Measurements from ENCODE around the gene ASXL2. TPM values are rescaled to one million over a fixed set of nuclear protein-coding genes. Genes with fewer than 3 reads are reported as not detected.

The ASXL2 gene
- total RNA-seq, 1 donor from 2014 or later: 7.3 TPM

GRCh38 chr2:25797620-25798488 lies 80.4 kb downstream of the ASXL2 start:
- DNase-seq: no peak

GRCh38 chr2:25794544-25795276 lies 83.6 kb downstream of the ASXL2 start:
- peak; percentile 43 for DNase-seq

- DNase-seq: no peak
Measured at GRCh38 chr2:25790074-25790790, 88.1 kb downstream of the ASXL2 start.

- DNase-seq: no peak
Measured at GRCh38 chr2:25788457-25788856, 89.8 kb downstream of the ASXL2 start.

GRCh38 chr2:25787020-25787419 lies 91.3 kb downstream of the ASXL2 start:
- no peak for DNase-seq

GRCh38 chr2:25784404-25784803 lies 93.9 kb downstream of the ASXL2 start:
- DNase-seq: no peak

- DNase-seq: no peak
Measured at GRCh38 chr2:25777077-25777476, 101.2 kb downstream of the ASXL2 start.

- no peak for DNase-seq
Measured at GRCh38 chr2:25772078-25772477, 106.2 kb downstream of the ASXL2 start.

GRCh38 chr2:25763575-25763974 lies 114.7 kb downstream of the ASXL2 start:
- DNase-seq: no peak

GRCh38 chr2:25760297-25760696 lies 118.0 kb downstream of the ASXL2 start:
- no peak for DNase-seq

- no peak for DNase-seq
Measured at GRCh38 chr2:25758348-25758747, 119.9 kb downstream of the ASXL2 start.

- no peak for DNase-seq
Measured at GRCh38 chr2:25757906-25758305, 120.4 kb downstream of the ASXL2 start.

GRCh38 chr2:25756536-25756935 lies 121.8 kb downstream of the ASXL2 start:
- no peak for DNase-seq

- DNase-seq: no peak
Measured at GRCh38 chr2:25749676-25750075, 128.6 kb downstream of the ASXL2 start.

GRCh38 chr2:25744055-25744454 lies 134.2 kb downstream of the ASXL2 start:
- no peak for DNase-seq

GRCh38 chr2:25743132-25743830 lies 135.0 kb downstream of the ASXL2 start:
- no peak for DNase-seq

- no peak for DNase-seq
Measured at GRCh38 chr2:25742501-25742900, 135.8 kb downstream of the ASXL2 start.

- no peak for DNase-seq
Measured at GRCh38 chr2:25740810-25741381, 137.4 kb downstream of the ASXL2 start.

GRCh38 chr2:25738383-25739343 lies 139.6 kb downstream of the ASXL2 start:
- no peak for DNase-seq

- DNase-seq: no peak
Measured at GRCh38 chr2:25736899-25737515, 141.3 kb downstream of the ASXL2 start.

- no peak for DNase-seq
Measured at GRCh38 chr2:25735835-25736234, 142.5 kb downstream of the ASXL2 start.
